ENCODE results near the gene RNF38.
A peak's percentile ranks its signal among the peaks of the same experiment; 100 is the strongest.

- TF ChIP-seq EZH2 (IDR thresholded peaks at IDR 0.05; ENCODE audit: borderline replicate concordance, low read depth, low read length, severe bottlenecking): no peak
- TF ChIP-seq CTCF (IDR thresholded peaks at IDR 0.05; ENCODE audit: extremely low read depth in 1 of 2, insufficient read depth in 1 of 2, low read depth in 1 of 2, low read length in 2 of 2): no peak
- no peak for TF ChIP-seq MYC (IDR thresholded peaks at IDR 0.05; ENCODE audit: low read depth, low read length)
- no peak for TF ChIP-seq POLR2AphosphoS5 (IDR thresholded peaks at IDR 0.05; ENCODE audit: insufficient read depth, low read depth, low read length)
- no peak for TF ChIP-seq POLR2A (IDR thresholded peaks at IDR 0.05; ENCODE audit: low read depth, low read length)
- peak; percentile 49 for TF ChIP-seq GATA2 (IDR thresholded peaks at IDR 0.05; ENCODE audit: insufficient read depth, insufficient read length, low read depth, low read length)
- TF ChIP-seq JUN (IDR thresholded peaks at IDR 0.05; ENCODE audit: borderline replicate concordance, insufficient read depth, insufficient read length, low read depth): no peak
These were observed 26.9 kb upstream of the RNF38 start for GRCh38 chr9:36426945-36427344.
